Testis (tissue), 3 donors: Measurements from ENCODE around the gene FAM107B. TPM values are rescaled to one million over a fixed set of nuclear protein-coding genes. Genes with fewer than 3 reads are reported as not detected.
"Not testable (repeated sequence)": the region's sequence is repeated elsewhere in the genome, so short reads cannot be mapped to it uniquely, and the experiment has no call there.

ENCODE experiments used
- DNase-seq: peaks from one replicate; pipeline ENCODE4 v3.0.0-alpha.2; 2019
- H3K27ac ChIP-seq, 2 donors: fragments of 200-600 bp; sonication (generic); one replicate each; pipeline ENCODE4 v1.5.1; 2019
- H3K27me3 ChIP-seq: fragments of 200-600 bp; sonication (generic); one replicate; pipeline ENCODE4 v1.5.1; 2019
- H3K36me3 ChIP-seq: fragments of 200-600 bp; sonication (generic); one replicate; pipeline ENCODE4 v1.5.1; 2017; ENCODE audit warnings: low read depth; ENCODE audit errors: missing control alignments
- H3K4me1 ChIP-seq: fragments of 200-600 bp; sonication (generic); one replicate; pipeline ENCODE4 v1.5.1; 2019
- H3K4me3 ChIP-seq, 2 donors: fragments of 200-600 bp; sonication (generic); one replicate each; pipeline ENCODE4 v1.5.1; 2017 to 2019
- H3K9me3 ChIP-seq: fragments of 200-600 bp; sonication (generic); one replicate; pipeline ENCODE4 v1.5.1; 2017
- POLR2A ChIP-seq: fragments of 450-650 bp; IDR thresholded peaks from one replicate; pipeline ENCODE4 v1.6.1; 2017; ENCODE audit warnings: antibody characterized with exemption, mild to moderate bottlenecking, moderate library complexity
- WGBS, 2 donors: methylation state at CpG; one replicate each; pipeline ENCODE4 v1.1.5; 2018; 5-methylcytosine and 5-hydroxymethylcytosine counted together
- intact Hi-C: fragments of 100-400 bp; cut with DNase I; formaldehyde crosslinking; loops from one replicate; pipeline ENCODE4 v1.15.1; 2023; ENCODE audit warnings: low total_unique reads
- polyA plus RNA-seq: library from polyadenylated mRNA; stranded (reverse); fragments of 350-450 nt; fragmentation: Illumina TruSeq; extraction: RNeasy Lipid Tissue Mini Kit (QIAGEN cat#74804); gene quantifications from one replicate; pipeline ENCODE4 v1.2.3, GENCODE V29; 2014; ENCODE audit warnings: low read depth, low replicate concordance; ENCODE audit not compliant: insufficient read depth
- total RNA-seq, 2 donors: library from RNA; depleted of rRNA; stranded (reverse); fragments of >200 nt; gene quantifications; one replicate each; pipeline ENCODE4 v1.2.3, GENCODE V29; 2016
- TF ChIP-seq, protein P1 (sequence below), 3 experiments: fragments of 450-650 bp in 2 of 3; fragments of 200-600 bp in 1 of 3; sonication (generic) in 1 of 3; IDR thresholded peaks; one replicate each; pipeline ENCODE4 v1.5.1; 2016 to 2019; ENCODE audit warnings: antibody characterized with exemption in 3 of 3, mild to moderate bottlenecking in 2 of 3, moderate library complexity in 1 of 3

FAM107B gene
- total and polyA plus RNA-seq, 3 donors from 2014 or later, result 71.7 to 89.5 (median 82.8) TPM

DNA sequence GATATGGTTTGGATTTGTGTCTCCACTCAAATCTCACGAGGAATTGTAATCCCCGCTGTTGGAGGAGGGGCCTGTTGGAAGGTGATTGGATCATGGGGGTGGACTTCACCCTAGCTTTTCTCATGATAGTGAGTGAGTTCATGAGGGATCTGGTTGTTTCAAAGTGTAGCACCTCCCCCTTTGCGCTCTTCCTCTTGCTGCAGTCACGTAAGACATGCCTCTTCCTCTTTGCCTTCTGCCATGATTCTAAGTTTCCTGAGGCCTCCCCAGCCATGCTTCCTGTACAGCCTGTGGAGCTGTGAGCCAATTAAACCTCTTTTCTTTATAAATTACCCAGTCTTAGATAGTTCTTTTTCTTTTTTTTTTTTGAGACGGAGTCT lies 46.1 kb upstream of the FAM107B start:
- no peak for TF ChIP-seq POLR2A
- TF ChIP-seq, protein P1, sequence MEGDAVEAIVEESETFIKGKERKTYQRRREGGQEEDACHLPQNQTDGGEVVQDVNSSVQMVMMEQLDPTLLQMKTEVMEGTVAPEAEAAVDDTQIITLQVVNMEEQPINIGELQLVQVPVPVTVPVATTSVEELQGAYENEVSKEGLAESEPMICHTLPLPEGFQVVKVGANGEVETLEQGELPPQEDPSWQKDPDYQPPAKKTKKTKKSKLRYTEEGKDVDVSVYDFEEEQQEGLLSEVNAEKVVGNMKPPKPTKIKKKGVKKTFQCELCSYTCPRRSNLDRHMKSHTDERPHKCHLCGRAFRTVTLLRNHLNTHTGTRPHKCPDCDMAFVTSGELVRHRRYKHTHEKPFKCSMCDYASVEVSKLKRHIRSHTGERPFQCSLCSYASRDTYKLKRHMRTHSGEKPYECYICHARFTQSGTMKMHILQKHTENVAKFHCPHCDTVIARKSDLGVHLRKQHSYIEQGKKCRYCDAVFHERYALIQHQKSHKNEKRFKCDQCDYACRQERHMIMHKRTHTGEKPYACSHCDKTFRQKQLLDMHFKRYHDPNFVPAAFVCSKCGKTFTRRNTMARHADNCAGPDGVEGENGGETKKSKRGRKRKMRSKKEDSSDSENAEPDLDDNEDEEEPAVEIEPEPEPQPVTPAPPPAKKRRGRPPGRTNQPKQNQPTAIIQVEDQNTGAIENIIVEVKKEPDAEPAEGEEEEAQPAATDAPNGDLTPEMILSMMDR (IDR thresholded peaks at IDR 0.05), result no peak
- no peak for DNase-seq
- intact Hi-C loops, result no loop called here
- H3K4me3 ChIP-seq, result no peak overlapping the region
- no peaks in the 10 kb centered on the region for H3K9me3 ChIP-seq
- H3K27ac ChIP-seq, result no peak overlapping the region
- no peaks in the 10 kb centered on the region for H3K27me3 ChIP-seq
- H3K36me3 ChIP-seq, result no peaks in the 10 kb centered on the region
- WGBS, 2 donors, result 85 to 96% methylated on average over 5 of the region's 5 CpGs
- no peaks in the 10 kb centered on the region for H3K4me1 ChIP-seq

GRCh38 chr10:14820010-14820774 lies 45.5 kb upstream of the FAM107B start:
- no peak overlapping the region for H3K4me3 ChIP-seq
- TF ChIP-seq POLR2A, result no peak
- TF ChIP-seq, protein P1 (IDR thresholded peaks at IDR 0.05), result no peak
- no peak overlapping the region for H3K27ac ChIP-seq
- no peaks in the 10 kb centered on the region for H3K9me3 ChIP-seq
- intact Hi-C loops, result no loop called here
- H3K4me1 ChIP-seq, result no peaks in the 10 kb centered on the region
- no peaks in the 10 kb centered on the region for H3K36me3 ChIP-seq
- H3K27me3 ChIP-seq, result no peaks in the 10 kb centered on the region
- no peak for DNase-seq
- WGBS, 2 donors, result 86 to 92% methylated on average over 10 of the region's 10 CpGs

DNA sequence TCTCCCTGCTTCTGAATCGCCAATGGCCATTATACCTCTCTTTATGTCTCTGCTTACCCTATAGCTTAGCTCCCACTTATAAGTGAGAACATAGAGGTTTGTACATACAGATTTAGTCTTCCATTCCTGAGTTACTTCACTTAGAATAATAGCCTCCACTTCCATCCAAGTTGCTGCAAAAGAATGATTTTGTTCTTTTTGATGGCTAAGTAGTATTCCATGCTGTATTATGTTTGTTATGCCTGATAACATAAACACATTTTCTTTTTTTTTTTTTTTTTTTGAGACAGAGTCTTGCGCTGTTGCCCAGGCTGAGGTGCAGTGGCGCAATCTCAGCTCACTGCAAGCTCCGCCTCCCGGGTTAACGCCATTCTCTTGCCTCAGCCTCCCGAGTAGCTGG lies 42.0 kb upstream of the FAM107B start:
- DNase-seq, intact Hi-C loops, H3K9me3 ChIP-seq, H3K27me3 ChIP-seq, H3K27ac ChIP-seq, H3K36me3 ChIP-seq, H3K4me1 ChIP-seq, H3K4me3 ChIP-seq: not testable (repeated sequence)
- WGBS, 2 donors, result 91% methylated on average over 7 of the region's 7 CpGs

DNA sequence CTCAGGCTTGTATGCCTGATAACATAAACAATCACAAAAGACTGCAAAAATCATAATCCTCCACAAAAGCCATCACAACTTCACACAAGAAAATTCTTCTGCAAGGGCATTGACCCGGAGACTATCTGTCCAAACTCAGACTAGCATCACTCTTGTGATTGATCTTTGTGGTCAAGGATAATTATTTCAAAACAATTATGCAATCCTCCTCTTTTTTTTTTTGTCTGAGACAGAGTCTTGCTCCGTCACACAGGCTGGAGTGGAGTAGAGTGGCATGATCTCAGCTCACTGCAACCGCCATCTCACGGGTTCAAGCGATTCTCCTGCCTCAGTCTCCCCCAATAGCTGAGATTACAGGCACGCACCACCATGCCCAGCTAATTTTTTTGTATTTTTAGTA lies 41.0 kb upstream of the FAM107B start:
- intact Hi-C loops, result no loop called here
- Histone ChIP-seq H3K36me3 (no peaks in the 10 kb centered on the region), H3K9me3 (no peaks in the 10 kb centered on the region), H3K27ac (no peak overlapping the region), H3K4me1 (no peaks in the 10 kb centered on the region), H3K4me3 (no peak overlapping the region), H3K27me3 (no peaks in the 10 kb centered on the region)
- 90 to 91% methylated on average over 6 of the region's 6 CpGs for WGBS, 2 donors
- DNase-seq, result no peak
- TF ChIP-seq POLR2A, result no peak
- TF ChIP-seq, protein P1 (IDR thresholded peaks at IDR 0.05), result no peak

DNA sequence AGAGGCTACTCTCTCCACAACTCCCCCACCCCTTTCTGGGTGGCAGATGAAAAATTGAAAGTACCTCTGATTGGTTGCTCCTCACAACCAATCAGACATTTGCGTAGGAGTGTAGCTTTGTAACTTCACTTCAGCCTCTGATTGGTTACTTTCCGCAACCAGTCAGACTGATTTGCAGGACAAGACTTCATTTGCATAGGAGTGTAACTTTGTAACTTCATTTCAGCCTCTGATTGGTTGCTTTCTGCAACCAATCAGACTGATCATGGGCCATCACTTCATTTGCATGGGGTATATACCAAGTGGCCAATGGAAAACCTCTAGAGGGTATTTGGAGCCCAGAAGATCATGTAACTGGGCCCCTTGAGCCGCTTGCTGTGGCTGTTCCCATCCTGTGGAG lies 37.6 kb upstream of the FAM107B start:
- no peak for TF ChIP-seq POLR2A
- TF ChIP-seq, protein P1 (IDR thresholded peaks at IDR 0.05), result no peak
- no peak overlapping the region for H3K27ac ChIP-seq
- intact Hi-C loops, result no loop called here
- no peak overlapping the region for H3K4me3 ChIP-seq
- DNase-seq, result peak; percentile 23
- H3K9me3 ChIP-seq, result no peaks in the 10 kb centered on the region
- no peaks in the 10 kb centered on the region for H3K36me3 ChIP-seq
- H3K27me3 ChIP-seq, result no peaks in the 10 kb centered on the region
- no peaks in the 10 kb centered on the region for H3K4me1 ChIP-seq
- WGBS, 2 donors, result 80 to 87% methylated on average over 3 of the region's 3 CpGs
